ENCODE data around the gene HSPA6.
A peak's percentile ranks its signal among the peaks of the same experiment; 100 is the strongest.
"Not testable (repeated sequence)": the region's sequence is repeated elsewhere in the genome, so short reads cannot be mapped to it uniquely, and the experiment has no call there.

HSPA6 gene

DNA sequence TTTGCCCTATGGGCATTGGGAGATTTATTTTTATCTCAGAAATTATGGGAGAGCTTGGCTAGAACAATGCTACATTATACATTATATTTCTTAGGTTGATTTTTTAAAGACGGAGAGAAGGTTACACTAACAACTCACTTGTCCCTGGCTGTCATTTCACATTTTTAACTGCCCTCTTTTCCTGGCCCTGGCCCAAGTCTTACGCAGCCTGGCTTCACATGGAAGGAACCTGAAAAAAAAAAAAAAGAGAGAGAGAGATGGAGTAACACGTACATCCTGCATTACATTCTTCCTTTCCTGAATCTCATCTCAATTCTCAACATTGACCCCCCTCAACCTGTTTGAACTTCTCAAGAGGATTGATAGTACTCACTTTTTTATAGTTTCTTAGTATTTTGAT, 4.2 kb downstream of the HSPA6 start:
- H3K36me3 ChIP-seq (replicated peaks; ENCODE audit: low read depth, low read length); H3K79me2 ChIP-seq (ENCODE audit: low read length); H3K4me3 ChIP-seq (ENCODE audit: low read length); H4K20me1 ChIP-seq (ENCODE audit: insufficient read depth, low read length); H2AFZ ChIP-seq (ENCODE audit: low read depth, low read length); H3K27me3 ChIP-seq (ENCODE audit: low read depth, low read length); H3K9me3 ChIP-seq (ENCODE audit: insufficient read depth, low read length); H3K9ac ChIP-seq (ENCODE audit: low read length); H3K4me2 ChIP-seq (ENCODE audit: low read length); H3K27ac ChIP-seq (ENCODE audit: low read length): not testable (repeated sequence)
- H3K4me1 ChIP-seq (ENCODE audit: low read length): peaks cover 19% of the 10 kb centered on the region

DNA sequence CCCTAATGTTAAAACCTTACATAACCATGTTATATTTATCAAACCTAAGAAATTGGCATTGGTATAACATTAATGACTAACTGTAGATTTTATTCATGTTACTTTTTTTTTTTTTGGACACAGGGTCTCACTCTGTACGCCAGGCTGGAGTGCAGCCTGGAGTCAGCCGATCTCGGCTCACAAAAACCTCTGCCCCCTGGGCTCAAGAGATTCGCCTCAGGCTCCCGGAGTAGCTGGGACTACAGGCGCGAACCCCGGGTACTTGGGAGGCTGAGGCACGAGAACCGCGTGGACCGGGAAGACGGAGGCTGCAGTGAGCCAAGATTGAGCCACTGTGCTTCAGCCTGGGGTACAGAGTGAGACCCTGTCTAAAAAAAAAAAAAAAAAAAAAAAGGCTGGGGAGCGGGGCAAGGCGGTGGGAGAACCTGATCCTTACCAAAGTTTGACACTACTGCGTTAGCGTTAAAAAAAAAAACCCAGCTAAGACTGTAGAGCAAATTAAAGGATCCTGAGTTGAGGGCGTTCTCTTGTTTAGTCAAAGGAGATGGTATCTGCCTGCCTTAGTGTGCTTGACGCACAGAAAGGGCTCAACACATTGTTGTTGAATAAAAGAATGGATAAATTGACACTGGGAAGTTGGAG, 5.2 kb downstream of the HSPA6 start:
- not testable (repeated sequence) for H3K36me3 ChIP-seq (replicated peaks; ENCODE audit: low read depth, low read length); H3K9me3 ChIP-seq (ENCODE audit: insufficient read depth, low read length); H3K27me3 ChIP-seq (ENCODE audit: low read depth, low read length); H3K27ac ChIP-seq (ENCODE audit: low read length); H4K20me1 ChIP-seq (ENCODE audit: insufficient read depth, low read length); H3K79me2 ChIP-seq (ENCODE audit: low read length); H2AFZ ChIP-seq (ENCODE audit: low read depth, low read length)
- H3K4me1 ChIP-seq (ENCODE audit: low read length): peaks cover 18% of the 10 kb centered on the region
- peak overlapping the region; percentile 11; the same call in 1 of the 2 replicates for H3K9ac ChIP-seq (ENCODE audit: low read length)
- H3K4me2 ChIP-seq (ENCODE audit: low read length): peak overlapping the region; percentile 70
- peak overlapping the region; percentile 83 for H3K4me3 ChIP-seq (ENCODE audit: low read length)

DNA sequence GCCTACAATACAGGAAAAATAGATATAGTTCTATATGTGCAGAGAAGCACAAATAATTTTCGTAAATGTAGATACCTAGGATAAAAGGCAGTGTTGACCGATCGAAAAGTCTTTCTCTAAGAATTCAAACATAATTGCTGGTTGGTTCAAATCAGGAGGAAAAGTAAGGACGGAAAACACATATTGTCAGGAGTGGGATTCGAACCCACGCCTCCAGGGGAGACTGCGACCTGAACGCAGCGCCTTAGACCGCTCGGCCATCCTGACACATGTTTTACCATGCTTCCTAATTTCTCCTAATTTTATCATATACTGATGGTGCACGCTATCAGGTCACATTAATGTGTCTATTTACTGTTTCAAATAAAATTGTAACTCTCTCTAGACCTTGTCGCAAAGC, 5.8 kb downstream of the HSPA6 start:
- Histone ChIP-seq H3K4me3 (ENCODE audit: low read length) (peak overlapping the region; percentile 83), H3K9ac (ENCODE audit: low read length) (peak overlapping the region; percentile 78), H3K4me2 (ENCODE audit: low read length) (peak overlapping the region; percentile 70), H3K4me1 (ENCODE audit: low read length) (peaks cover 18% of the 10 kb centered on the region)
- not testable (repeated sequence) for H3K27me3 ChIP-seq (ENCODE audit: low read depth, low read length); H3K9me3 ChIP-seq (ENCODE audit: insufficient read depth, low read length); H3K36me3 ChIP-seq (replicated peaks; ENCODE audit: low read depth, low read length); H2AFZ ChIP-seq (ENCODE audit: low read depth, low read length); H4K20me1 ChIP-seq (ENCODE audit: insufficient read depth, low read length); H3K27ac ChIP-seq (ENCODE audit: low read length); H3K79me2 ChIP-seq (ENCODE audit: low read length)

DNA sequence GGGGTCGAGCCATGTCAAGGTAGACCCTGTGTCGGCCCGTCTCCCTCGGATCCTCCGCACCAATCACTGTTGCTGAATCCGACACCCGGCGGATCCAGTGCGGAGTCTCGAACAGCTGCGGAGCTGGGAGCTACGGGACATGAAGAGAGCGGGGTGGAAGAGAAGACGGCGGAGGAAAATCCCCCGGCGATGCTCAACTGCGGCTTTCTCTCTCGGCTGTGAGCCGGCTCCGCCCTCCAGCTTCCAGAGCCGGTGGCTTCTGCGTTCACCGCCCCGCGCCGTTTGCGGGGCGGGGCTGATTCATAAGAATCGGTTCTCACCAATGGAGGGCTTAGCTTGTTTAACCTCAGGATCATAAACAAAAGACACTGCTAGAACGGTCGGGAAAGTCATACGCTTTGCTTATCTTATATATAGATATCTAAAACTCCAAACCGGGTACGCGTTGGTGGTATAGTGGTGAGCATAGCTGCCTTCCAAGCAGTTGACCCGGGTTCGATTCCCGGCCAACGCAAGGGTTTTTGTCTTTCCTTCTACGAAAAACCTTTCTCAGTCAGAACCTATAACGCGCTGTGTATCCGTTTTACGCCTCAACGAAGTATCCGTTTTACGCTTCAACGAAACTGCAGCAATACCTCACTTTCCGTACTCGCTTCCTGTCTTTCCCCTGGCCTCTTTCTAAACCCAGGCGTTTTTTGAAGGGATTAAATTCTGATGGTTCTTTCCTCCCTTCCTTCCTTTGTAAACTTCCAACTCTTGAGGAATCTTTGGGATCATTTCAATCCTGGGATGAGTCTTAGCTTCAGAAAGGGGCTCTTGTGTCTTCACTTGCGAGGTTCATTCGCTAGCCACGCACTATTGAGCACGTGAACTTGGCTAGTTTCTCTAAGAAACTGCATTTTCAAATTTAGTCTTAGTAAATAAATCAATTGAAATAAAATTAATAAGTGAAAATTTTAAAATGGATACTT, 6.6 kb downstream of the HSPA6 start:
- Histone ChIP-seq H3K4me2 (ENCODE audit: low read length) (peak overlapping the region; percentile 70), H3K9ac (ENCODE audit: low read length) (peak overlapping the region; percentile 78), H2AFZ (ENCODE audit: low read depth, low read length) (peak overlapping the region; percentile 75), H3K4me1 (ENCODE audit: low read length) (peaks cover 18% of the 10 kb centered on the region), H3K4me3 (ENCODE audit: low read length) (peak overlapping the region; percentile 83), H3K27ac (ENCODE audit: low read length) (peak overlapping the region; percentile 66)
- not testable (repeated sequence) for H3K36me3 ChIP-seq (replicated peaks; ENCODE audit: low read depth, low read length); H4K20me1 ChIP-seq (ENCODE audit: insufficient read depth, low read length); H3K79me2 ChIP-seq (ENCODE audit: low read length); H3K27me3 ChIP-seq (ENCODE audit: low read depth, low read length); H3K9me3 ChIP-seq (ENCODE audit: insufficient read depth, low read length)

DNA sequence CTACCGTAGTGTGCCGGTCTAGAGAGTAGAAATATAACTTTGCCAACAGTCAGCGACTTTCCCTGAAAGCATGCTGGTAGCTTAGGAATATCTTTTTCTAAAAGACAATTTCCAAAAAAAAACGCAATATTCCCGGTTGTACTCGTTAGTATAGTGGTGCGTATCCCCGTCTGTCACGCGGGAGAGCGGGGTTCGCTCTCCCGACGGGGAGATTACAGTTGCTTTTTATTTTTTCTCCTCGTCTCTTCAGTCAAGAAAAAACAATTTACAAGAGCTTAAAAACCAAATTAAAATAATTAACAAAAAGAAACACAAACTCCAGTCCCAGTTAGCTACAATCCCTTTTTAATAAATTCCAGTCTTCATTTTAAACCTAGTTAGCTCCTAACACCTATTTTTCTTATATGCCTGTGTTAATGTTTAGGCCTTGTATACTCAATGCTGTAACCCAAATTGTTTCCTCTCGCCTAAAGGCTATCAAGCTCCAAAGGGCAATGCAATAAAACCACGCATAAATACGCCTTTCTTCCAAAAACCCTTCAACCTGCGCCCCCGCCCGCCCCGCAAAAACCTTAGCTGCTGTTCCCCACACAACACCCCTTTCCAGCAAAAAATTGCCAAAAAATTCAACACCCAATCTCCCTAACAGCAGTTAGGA, 7.8 kb downstream of the HSPA6 start:
- no peaks in the 10 kb centered on the region for H3K27me3 ChIP-seq (ENCODE audit: low read depth, low read length)
- H3K36me3 ChIP-seq (replicated peaks; ENCODE audit: low read depth, low read length): no peaks in the 10 kb centered on the region
- no peak overlapping the region for H2AFZ ChIP-seq (ENCODE audit: low read depth, low read length)
- H3K4me3 ChIP-seq (ENCODE audit: low read length): peak overlapping the region; percentile 83
- no peaks in the 10 kb centered on the region for H3K9me3 ChIP-seq (ENCODE audit: insufficient read depth, low read length)
- no peak for TF ChIP-seq EZH2phosphoT487 (IDR thresholded peaks at IDR 0.05; ENCODE audit: low read depth)
- TF ChIP-seq, protein P1, sequence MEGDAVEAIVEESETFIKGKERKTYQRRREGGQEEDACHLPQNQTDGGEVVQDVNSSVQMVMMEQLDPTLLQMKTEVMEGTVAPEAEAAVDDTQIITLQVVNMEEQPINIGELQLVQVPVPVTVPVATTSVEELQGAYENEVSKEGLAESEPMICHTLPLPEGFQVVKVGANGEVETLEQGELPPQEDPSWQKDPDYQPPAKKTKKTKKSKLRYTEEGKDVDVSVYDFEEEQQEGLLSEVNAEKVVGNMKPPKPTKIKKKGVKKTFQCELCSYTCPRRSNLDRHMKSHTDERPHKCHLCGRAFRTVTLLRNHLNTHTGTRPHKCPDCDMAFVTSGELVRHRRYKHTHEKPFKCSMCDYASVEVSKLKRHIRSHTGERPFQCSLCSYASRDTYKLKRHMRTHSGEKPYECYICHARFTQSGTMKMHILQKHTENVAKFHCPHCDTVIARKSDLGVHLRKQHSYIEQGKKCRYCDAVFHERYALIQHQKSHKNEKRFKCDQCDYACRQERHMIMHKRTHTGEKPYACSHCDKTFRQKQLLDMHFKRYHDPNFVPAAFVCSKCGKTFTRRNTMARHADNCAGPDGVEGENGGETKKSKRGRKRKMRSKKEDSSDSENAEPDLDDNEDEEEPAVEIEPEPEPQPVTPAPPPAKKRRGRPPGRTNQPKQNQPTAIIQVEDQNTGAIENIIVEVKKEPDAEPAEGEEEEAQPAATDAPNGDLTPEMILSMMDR (IDR thresholded peaks at IDR 0.05; ENCODE audit: low read depth, low read length): no peak
- H3K4me1 ChIP-seq (ENCODE audit: low read length): peaks cover 18% of the 10 kb centered on the region
- no peak overlapping the region for H3K27ac ChIP-seq (ENCODE audit: low read length)
- H3K4me2 ChIP-seq (ENCODE audit: low read length): peak overlapping the region; percentile 70
- no peak overlapping the region for H3K9ac ChIP-seq (ENCODE audit: low read length)
- no peaks in the 10 kb centered on the region for H4K20me1 ChIP-seq (ENCODE audit: insufficient read depth, low read length)
- no peaks in the 10 kb centered on the region for H3K79me2 ChIP-seq (ENCODE audit: low read length)

DNA sequence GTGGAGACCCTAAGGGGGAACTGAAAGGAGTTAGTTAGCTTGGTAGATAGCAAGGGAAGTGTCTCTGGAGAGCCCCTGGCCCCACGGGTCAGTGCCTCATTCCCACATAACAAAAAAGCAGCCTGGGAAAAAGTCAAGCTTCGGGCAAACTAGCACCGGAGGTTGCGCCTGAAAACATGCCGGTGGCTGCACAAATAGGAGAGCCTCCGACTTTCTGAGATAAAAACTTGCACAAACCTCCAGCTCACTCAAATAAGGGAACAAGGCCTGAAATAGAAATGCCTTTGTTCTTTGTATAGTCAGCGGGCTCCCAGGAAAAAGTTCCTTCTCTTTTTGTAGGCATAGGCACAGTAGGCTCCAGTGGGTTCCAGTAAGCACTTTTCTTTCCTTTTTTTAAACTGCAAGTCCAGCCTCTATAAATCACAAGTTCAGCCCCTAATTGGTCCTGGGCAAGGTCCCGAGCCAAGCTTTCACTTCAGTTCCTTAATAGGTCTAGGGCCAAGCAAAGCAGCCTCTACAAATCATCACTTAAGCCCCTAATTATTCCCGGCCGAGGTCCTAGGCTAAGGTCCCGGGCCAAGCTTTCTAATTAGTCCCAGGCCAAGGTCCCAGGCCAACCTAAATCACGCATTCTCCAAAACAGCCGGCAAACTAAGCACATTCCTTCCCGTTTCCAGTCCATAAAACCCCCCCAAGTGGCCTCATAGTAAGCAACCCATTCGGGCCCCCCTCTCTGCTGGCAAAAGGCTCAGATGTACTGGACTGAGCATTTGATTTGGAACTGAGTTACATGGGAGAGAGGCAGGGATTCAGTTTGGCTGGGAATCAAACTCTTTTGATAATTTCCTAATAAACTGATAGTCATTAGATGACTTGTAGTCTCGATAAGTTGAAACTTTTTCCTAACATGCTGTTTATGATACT, 8.6 kb downstream of the HSPA6 start:
- H3K27ac ChIP-seq (ENCODE audit: low read length); H3K27me3 ChIP-seq (ENCODE audit: low read depth, low read length); H3K79me2 ChIP-seq (ENCODE audit: low read length); H3K9ac ChIP-seq (ENCODE audit: low read length); H3K9me3 ChIP-seq (ENCODE audit: insufficient read depth, low read length); H3K36me3 ChIP-seq (replicated peaks; ENCODE audit: low read depth, low read length); H3K4me3 ChIP-seq (ENCODE audit: low read length); H2AFZ ChIP-seq (ENCODE audit: low read depth, low read length); H4K20me1 ChIP-seq (ENCODE audit: insufficient read depth, low read length): not testable (repeated sequence)
- peaks cover 18% of the 10 kb centered on the region for H3K4me1 ChIP-seq (ENCODE audit: low read length)
- H3K4me2 ChIP-seq (ENCODE audit: low read length): peak overlapping the region; percentile 70

DNA sequence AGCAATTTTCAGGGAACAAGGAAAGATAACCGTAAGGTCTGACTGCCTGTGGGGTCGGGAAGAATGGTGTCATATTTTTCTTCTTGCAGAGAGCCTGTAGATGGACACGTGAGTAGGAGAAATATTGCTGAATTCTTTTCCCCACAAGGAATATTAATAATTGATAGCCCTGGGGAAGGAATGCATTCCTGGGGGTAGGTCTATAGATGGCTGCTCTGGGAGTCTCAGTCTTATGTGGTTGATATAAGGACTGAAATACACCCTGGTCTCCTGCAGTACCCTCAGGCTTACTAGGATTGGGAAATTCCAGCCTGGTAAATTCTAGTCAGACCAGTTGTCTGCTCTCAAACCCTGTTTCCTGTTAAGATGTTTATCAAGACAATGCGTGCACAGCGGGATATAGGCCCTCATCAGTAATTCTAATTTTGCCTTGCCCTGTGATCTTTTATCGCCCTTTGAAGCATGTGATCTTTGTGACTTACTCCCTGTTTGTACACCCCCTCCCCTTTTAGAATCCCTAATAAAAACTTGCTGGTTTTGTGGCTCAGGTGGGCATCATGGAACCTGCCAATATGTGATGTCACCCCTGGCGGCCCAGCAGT, 12.8 kb downstream of the HSPA6 start:
- H3K79me2 ChIP-seq (ENCODE audit: low read length); H3K9me3 ChIP-seq (ENCODE audit: insufficient read depth, low read length); H3K27me3 ChIP-seq (ENCODE audit: low read depth, low read length); H3K9ac ChIP-seq (ENCODE audit: low read length); H3K4me2 ChIP-seq (ENCODE audit: low read length); H4K20me1 ChIP-seq (ENCODE audit: insufficient read depth, low read length); H2AFZ ChIP-seq (ENCODE audit: low read depth, low read length); H3K36me3 ChIP-seq (replicated peaks; ENCODE audit: low read depth, low read length); H3K4me3 ChIP-seq (ENCODE audit: low read length); H3K27ac ChIP-seq (ENCODE audit: low read length): not testable (repeated sequence)
- H3K4me1 ChIP-seq (ENCODE audit: low read length): peaks cover 11% of the 10 kb centered on the region
